ENCODE results near the gene ME3.
A peak's percentile ranks its signal among the peaks of the same experiment; 100 is the strongest.

Gene ME3

GRCh38 chr11:86672007-86672621 is at the start of gene ME3:
Gene ME3, minus strand, starts transcription at chr11:86672616.
- DNase-seq: peak; percentile 69

- no peak for DNase-seq
These were observed 49.6 kb upstream of the ME3 start for GRCh38 chr11:86722006-86722405.

GRCh38 chr11:86720546-86720945 is 48.1 kb upstream of the ME3 start:
- DNase-seq: no peak

GRCh38 chr11:86719781-86720463 is 47.5 kb upstream of the ME3 start:
- no peak for DNase-seq

GRCh38 chr11:86718999-86719398 is 46.6 kb upstream of the ME3 start:
- DNase-seq: no peak

GRCh38 chr11:86718521-86718920 is 46.1 kb upstream of the ME3 start:
- no peak for DNase-seq

GRCh38 chr11:86717817-86718501 is 45.5 kb upstream of the ME3 start:
- DNase-seq: no peak

- DNase-seq: no peak
These were observed 43.2 kb upstream of the ME3 start for GRCh38 chr11:86715611-86716010.

GRCh38 chr11:86713552-86713951 is 41.1 kb upstream of the ME3 start:
- DNase-seq: no peak

GRCh38 chr11:86710936-86711335 is 38.5 kb upstream of the ME3 start:
- DNase-seq: no peak

GRCh38 chr11:86708669-86709068 is 36.3 kb upstream of the ME3 start:
- DNase-seq: no peak

- no peak for DNase-seq
These were observed 34.1 kb upstream of the ME3 start for GRCh38 chr11:86706338-86707131.

GRCh38 chr11:86704710-86705109 is 32.3 kb upstream of the ME3 start:
- no peak for DNase-seq

- no peak for DNase-seq
These were observed 31.6 kb upstream of the ME3 start for GRCh38 chr11:86703987-86704386.

GRCh38 chr11:86702220-86702983 is 30.0 kb upstream of the ME3 start:
- DNase-seq: no peak

- DNase-seq: no peak
These were observed 26.8 kb upstream of the ME3 start for GRCh38 chr11:86699040-86699791.

GRCh38 chr11:86698639-86699038 is 26.2 kb upstream of the ME3 start:
- DNase-seq: no peak

- DNase-seq: no peak
These were observed 24.0 kb upstream of the ME3 start for GRCh38 chr11:86696451-86696850.

GRCh38 chr11:86696004-86696403 is 23.6 kb upstream of the ME3 start:
- DNase-seq: no peak

GRCh38 chr11:86695373-86695772 is 23.0 kb upstream of the ME3 start:
- DNase-seq: no peak

GRCh38 chr11:86693518-86693917 is 21.1 kb upstream of the ME3 start:
- no peak for DNase-seq

GRCh38 chr11:86692746-86693145 is 20.3 kb upstream of the ME3 start:
- DNase-seq: no peak
